BE2C (cell line): ENCODE results near the gene RBM45.

Experiments
- DNase-seq: peaks from one replicate; pipeline ENCODE4 v3.0.0-alpha.2; 2020
- H3K27me3 ChIP-seq: fragments of 250-450 bp; sonication (Bioruptor Pico); 2 replicates; pipeline ENCODE4 v1.5.1; 2020; ENCODE audit warnings: mild to moderate bottlenecking
- H3K36me3 ChIP-seq: fragments of 250-450 bp; sonication (Bioruptor Pico); 2 replicates; pipeline ENCODE4 v1.5.1; 2020; ENCODE audit warnings: mild to moderate bottlenecking
- H3K4me1 ChIP-seq: fragments of 250-450 bp; sonication (Bioruptor Pico); 2 replicates; pipeline ENCODE4 v1.5.1; 2020
- H3K4me3 ChIP-seq: 2 replicates; pipeline ENCODE4 v1.5.1; 2011; ENCODE audit warnings: low read depth, low read length
- H3K9me3 ChIP-seq: fragments of 250-450 bp; sonication (Bioruptor Pico); 2 replicates; pipeline ENCODE4 v1.5.1; 2020
- TF ChIP-seq, protein P1 (sequence below): IDR thresholded peaks from 2 replicates; pipeline ENCODE4 v1.5.1; 2012; ENCODE audit warnings: mild to moderate bottlenecking, low read depth, low read length

The RBM45 gene

DNA sequence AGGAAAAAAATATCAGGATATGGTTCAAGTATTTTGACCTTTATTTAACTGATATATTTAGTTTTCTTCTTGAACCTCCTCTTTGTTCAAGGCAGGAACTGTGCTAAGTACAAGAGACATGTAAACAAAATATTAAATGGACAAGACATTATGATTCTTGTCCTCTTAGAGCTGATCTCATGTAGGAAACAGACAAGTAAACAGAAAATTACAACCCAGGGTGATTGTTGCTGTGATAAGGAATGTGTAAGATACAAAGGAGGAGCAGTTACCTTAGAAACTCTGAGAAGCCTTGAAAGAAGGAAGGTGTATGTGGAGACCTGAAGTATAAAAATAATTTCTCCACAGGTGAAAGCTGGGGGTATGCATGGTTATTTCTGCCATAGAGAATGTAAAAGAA, 12.9 kb downstream of the RBM45 start:
- DNase-seq: no peak
- no peaks in the 10 kb centered on the region for H3K4me1 ChIP-seq
- no peaks in the 10 kb centered on the region for H3K27me3 ChIP-seq
- no peaks in the 10 kb centered on the region for H3K36me3 ChIP-seq
- TF ChIP-seq, protein P1, sequence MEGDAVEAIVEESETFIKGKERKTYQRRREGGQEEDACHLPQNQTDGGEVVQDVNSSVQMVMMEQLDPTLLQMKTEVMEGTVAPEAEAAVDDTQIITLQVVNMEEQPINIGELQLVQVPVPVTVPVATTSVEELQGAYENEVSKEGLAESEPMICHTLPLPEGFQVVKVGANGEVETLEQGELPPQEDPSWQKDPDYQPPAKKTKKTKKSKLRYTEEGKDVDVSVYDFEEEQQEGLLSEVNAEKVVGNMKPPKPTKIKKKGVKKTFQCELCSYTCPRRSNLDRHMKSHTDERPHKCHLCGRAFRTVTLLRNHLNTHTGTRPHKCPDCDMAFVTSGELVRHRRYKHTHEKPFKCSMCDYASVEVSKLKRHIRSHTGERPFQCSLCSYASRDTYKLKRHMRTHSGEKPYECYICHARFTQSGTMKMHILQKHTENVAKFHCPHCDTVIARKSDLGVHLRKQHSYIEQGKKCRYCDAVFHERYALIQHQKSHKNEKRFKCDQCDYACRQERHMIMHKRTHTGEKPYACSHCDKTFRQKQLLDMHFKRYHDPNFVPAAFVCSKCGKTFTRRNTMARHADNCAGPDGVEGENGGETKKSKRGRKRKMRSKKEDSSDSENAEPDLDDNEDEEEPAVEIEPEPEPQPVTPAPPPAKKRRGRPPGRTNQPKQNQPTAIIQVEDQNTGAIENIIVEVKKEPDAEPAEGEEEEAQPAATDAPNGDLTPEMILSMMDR: no peak
- H3K9me3 ChIP-seq: no peaks in the 10 kb centered on the region
- no peak overlapping the region for H3K4me3 ChIP-seq

DNA sequence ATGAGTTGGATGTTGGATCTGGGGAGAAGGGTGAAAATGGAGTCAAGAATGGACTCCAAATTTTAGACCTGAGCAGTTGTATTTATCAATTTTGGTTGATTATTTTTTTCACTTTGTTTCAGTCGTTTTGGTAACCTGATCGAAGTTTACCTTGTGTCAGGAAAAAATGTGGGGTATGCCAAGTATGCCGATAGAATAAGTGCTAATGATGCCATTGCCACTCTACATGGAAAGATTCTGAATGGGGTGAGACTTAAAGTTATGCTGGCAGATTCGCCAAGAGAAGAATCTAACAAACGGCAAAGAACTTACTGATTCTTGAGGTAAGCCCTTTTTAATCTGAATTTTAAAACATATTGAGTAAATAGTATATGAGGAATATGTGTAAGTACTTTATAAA, 13.6 kb downstream of the RBM45 start:
- Histone ChIP-seq H3K4me3 (no peak overlapping the region), H3K27me3 (no peaks in the 10 kb centered on the region), H3K9me3 (no peaks in the 10 kb centered on the region), H3K4me1 (no peaks in the 10 kb centered on the region), H3K36me3 (no peaks in the 10 kb centered on the region)
- TF ChIP-seq, protein P1: no peak
- no peak for DNase-seq

DNA sequence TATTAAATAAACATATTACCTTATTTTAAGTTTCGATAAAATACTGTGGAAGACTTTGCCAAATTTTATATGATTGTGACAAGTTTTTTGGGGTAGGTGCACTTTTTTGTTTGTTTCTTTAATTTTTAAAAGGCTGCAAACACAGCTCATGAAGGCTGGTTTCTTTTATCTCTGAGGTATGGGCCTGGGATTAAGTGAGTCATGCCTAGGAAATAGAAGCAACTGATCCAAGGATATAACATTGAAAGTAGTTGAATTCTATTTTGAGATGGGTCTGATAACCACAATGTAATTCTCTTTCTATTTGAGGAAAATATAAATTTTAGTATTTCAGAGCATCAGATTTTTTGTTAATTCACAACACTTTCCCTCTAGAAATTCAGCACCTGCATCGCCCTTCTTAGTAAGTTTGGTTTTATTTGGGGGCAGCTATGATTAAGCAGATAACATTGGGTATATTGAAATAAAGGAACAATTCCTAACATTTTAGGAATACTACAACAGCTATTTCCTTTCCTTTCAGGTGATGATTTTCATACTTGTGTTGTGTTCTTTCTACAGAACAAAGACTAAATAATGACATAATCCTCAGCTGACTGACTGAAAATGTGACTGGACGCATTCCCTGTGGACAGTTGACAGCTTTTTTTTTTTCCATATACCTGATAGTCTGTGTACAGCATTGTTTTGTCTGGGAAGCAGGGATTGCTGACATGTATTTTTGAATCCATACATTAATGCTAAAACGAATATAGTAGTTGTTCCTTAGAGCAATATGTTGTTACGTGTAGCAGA, 16.8 kb downstream of the RBM45 start:
- no peak for DNase-seq
- no peaks in the 10 kb centered on the region for H3K9me3 ChIP-seq
- no peaks in the 10 kb centered on the region for H3K4me1 ChIP-seq
- no peak overlapping the region for H3K4me3 ChIP-seq
- H3K27me3 ChIP-seq: no peaks in the 10 kb centered on the region
- no peaks in the 10 kb centered on the region for H3K36me3 ChIP-seq
- TF ChIP-seq, protein P1: no peak

DNA sequence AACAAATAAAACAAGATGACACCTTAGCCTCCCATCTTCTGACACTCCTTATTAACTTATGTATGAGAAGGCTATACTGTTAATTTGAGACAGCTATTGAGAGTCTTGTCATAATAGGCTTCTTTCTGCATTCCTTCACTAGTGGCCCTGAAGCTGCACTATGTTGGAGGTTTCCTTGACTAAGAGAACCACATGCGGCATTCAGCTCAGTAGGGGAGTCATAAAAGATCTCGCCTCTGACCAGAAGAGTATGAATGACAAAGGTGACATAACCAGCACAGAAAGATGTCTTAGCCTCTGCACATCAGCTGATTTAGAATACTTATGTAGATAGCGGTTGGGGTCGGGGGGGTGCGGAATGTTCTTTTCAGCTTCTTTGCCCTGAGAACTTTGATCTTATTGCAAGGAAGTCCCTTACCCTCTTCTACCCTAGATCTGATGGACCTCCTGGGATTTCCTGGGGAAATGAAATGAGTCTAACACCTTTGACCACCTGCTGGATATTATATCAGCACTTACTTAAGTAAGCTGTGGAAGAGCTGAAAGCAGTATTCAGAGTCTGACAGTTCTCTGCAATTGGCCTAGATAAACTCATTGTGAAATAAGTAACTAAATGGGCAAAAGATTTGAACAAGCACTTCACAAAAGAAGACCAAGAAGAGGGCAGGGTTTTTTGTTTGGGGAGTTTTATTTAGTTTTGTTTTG, 24.2 kb downstream of the RBM45 start:
- Histone ChIP-seq H3K4me1 (no peaks in the 10 kb centered on the region), H3K27me3 (no peaks in the 10 kb centered on the region), H3K9me3 (no peaks in the 10 kb centered on the region), H3K4me3 (no peak overlapping the region), H3K36me3 (no peaks in the 10 kb centered on the region)
- TF ChIP-seq, protein P1: no peak
- no peak for DNase-seq

DNA sequence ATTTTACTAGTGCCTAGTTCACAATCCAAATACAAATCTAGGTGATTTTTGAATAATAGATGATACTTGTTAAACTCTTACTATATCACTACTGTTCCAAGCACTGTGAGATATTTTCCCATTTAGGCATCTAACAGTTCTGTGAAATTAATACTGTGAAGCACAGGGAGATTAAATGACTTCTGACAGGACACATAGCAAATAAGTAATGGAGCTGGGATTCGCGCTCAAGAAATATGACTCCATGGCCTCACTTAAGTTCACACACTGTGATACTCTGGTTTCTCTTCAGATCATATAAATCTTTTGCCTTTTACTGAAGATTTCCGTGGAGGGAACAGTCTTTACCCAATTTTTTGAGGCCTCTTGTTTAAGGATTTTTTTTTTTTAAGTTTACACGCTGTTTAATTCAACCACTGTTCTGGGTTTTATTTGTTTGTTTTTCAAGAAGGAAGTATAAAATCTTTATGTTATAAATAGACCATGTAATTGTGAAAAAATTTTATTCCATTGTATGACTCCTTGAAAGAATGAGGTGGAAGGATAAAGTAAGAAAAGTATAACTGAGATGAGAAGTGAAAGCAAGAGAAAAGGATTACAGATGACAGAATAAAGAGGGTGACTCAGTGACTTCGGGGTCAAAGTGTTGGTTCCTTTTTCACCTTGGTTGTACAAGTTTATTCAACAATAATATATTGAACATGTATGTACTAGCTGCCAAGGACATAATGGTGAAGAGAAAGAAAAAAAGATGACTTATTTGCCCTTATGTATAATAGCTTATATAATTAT, 30.2 kb downstream of the RBM45 start:
- no peaks in the 10 kb centered on the region for H3K27me3 ChIP-seq
- no peaks in the 10 kb centered on the region for H3K4me1 ChIP-seq
- no peaks in the 10 kb centered on the region for H3K36me3 ChIP-seq
- H3K9me3 ChIP-seq: no peaks in the 10 kb centered on the region
- H3K4me3 ChIP-seq: no peak overlapping the region
- TF ChIP-seq, protein P1: no peak
- no peak for DNase-seq
